RWPE1 (cell line): Measurements from ENCODE around the gene LAIR1.
"Not testable (repeated sequence)": the region's sequence is repeated elsewhere in the genome, so short reads cannot be mapped to it uniquely, and the experiment has no call there.

Experiments
- CTCF ChIA-PET: fragments of 350-600 bp; sonication (Branson Sonifier 250); formaldehyde crosslinking; extraction: SDS; loops from one replicate; lab custom pipeline; 2021; lab: Yijun Ruan, JAX
- POLR2A ChIA-PET: fragments of 400-600 bp; formaldehyde crosslinking; extraction: SDS; loops from one replicate; lab custom pipeline; 2020; ENCODE audit warnings: antibody characterized with exemption; ENCODE audit not compliant: low non-redundant PET; lab: Yijun Ruan, JAX
- DNase-seq: peaks from one replicate; pipeline ENCODE4 v3.0.0; 2012; ENCODE audit warnings: low spot score
- H3K27ac ChIP-seq: fragments of 450-650 bp; 2 replicates; pipeline ENCODE4 v1.5.1; 2017
- CTCF ChIP-seq: fragments of 450-650 bp; conservative IDR thresholded peaks from 2 replicates; pipeline ENCODE4 v1.5.1; 2017; ENCODE audit warnings: low read depth, mild to moderate bottlenecking

LAIR1 gene

GRCh38 chr19:54383330-54383729 is 18.6 kb upstream of the LAIR1 start:
- no peak for TF ChIP-seq CTCF
- ChIA-PET POLR2A (no interaction called here), CTCF (no interaction called here)
- DNase-seq: no peak
- no peak overlapping the region for H3K27ac ChIP-seq

GRCh38 chr19:54382041-54382440 is 17.3 kb upstream of the LAIR1 start:
- CTCF ChIA-PET, H3K27ac ChIP-seq, POLR2A ChIA-PET, DNase-seq: not testable (repeated sequence)

- no peak overlapping the region for H3K27ac ChIP-seq
- ChIA-PET CTCF (no interaction called here), POLR2A (no interaction called here)
- TF ChIP-seq CTCF: no peak
- no peak for DNase-seq
Observed at GRCh38 chr19:54380897-54381296, 16.2 kb upstream of the LAIR1 start.

- ChIA-PET CTCF (interaction anchor here (1.3 kb wide), 1 partner anchor 12 kb away, joined by 4 read pairs; no protein-coding TSS in a partner anchor), POLR2A (no interaction called here)
- no peak overlapping the region for H3K27ac ChIP-seq
- no peak for TF ChIP-seq CTCF
- no peak for DNase-seq
Observed at GRCh38 chr19:54379187-54379678, 14.5 kb upstream of the LAIR1 start.

GRCh38 chr19:54376610-54377285 is 12.0 kb upstream of the LAIR1 start:
- POLR2A ChIA-PET: no interaction called here
- no peak for TF ChIP-seq CTCF
- DNase-seq: no peak
- no peak overlapping the region for H3K27ac ChIP-seq
- CTCF ChIA-PET: interaction anchor here (0.6 kb wide), 1 partner anchor 33 kb away, joined by 4 read pairs; no protein-coding TSS in a partner anchor

GRCh38 chr19:54375181-54375938 is 10.6 kb upstream of the LAIR1 start:
- H3K27ac ChIP-seq, POLR2A ChIA-PET, DNase-seq, CTCF ChIA-PET: not testable (repeated sequence)

GRCh38 chr19:54373781-54374631 is 9.3 kb upstream of the LAIR1 start:
- CTCF ChIA-PET: interaction anchor here (0.5 to 1.1 kb wide), 2 partner anchors 17 to 18 kb away, joined by 3 read pairs; no protein-coding TSS in a partner anchor
- POLR2A ChIA-PET: no interaction called here
- no peak overlapping the region for H3K27ac ChIP-seq
- no peak for DNase-seq
- TF ChIP-seq CTCF: no peak

GRCh38 chr19:54371453-54371852 is 6.7 kb upstream of the LAIR1 start:
- POLR2A ChIA-PET, H3K27ac ChIP-seq, DNase-seq, CTCF ChIA-PET: not testable (repeated sequence)

- DNase-seq, CTCF ChIA-PET, POLR2A ChIA-PET, H3K27ac ChIP-seq: not testable (repeated sequence)
Observed at GRCh38 chr19:54370434-54370796, 5.7 kb upstream of the LAIR1 start.

GRCh38 chr19:54369688-54370433 is 5.1 kb upstream of the LAIR1 start:
- CTCF ChIA-PET, H3K27ac ChIP-seq, POLR2A ChIA-PET: not testable (repeated sequence)

More at GRCh38 chr19:54369688-54370433, 5.1 kb upstream of the LAIR1 start:
- DNase-seq: not testable (repeated sequence)
